Activated CD4-positive, alpha-beta T cell treated with anti-CD3 and anti-CD28 coated beads, Interleukin-2, amount 10 ng/mL, durations not matched to agents 7 days and 5 days (primary cell): ENCODE measurements around the gene MYLK4. TPM values are rescaled to one million over a fixed set of nuclear protein-coding genes. Genes with fewer than 3 reads are reported as not detected.

ENCODE experiments used
- CTCF ChIA-PET: fragments of 350-600 bp; sonication (Branson Sonifier 250); formaldehyde crosslinking; loops from one replicate; lab custom pipeline; 2021; ENCODE audit warnings: antibody characterized with exemption; lab: Charles Lee
- POLR2A ChIA-PET: fragments of 350-600 bp; sonication (Branson Sonifier 250); formaldehyde crosslinking; loops from one replicate; lab custom pipeline; 2021; ENCODE audit warnings: antibody characterized with exemption; lab: Charles Lee
- DNase-seq: peaks from one replicate; pipeline ENCODE4 v3.0.0-alpha.2; 2020
- H3K27ac Mint-ChIP-seq: one replicate; pipeline ENCODE4 v1.8.0; 2021; ENCODE audit warnings: mild to moderate bottlenecking, moderate library complexity, mixed read lengths
- H3K27me3 Mint-ChIP-seq: one replicate; pipeline ENCODE4 v1.8.0; 2021; ENCODE audit warnings: mixed read lengths
- H3K36me3 Mint-ChIP-seq: one replicate; pipeline ENCODE4 v1.8.0; 2021; ENCODE audit warnings: low read depth, mixed read lengths
- H3K4me1 Mint-ChIP-seq: one replicate; pipeline ENCODE4 v1.8.0; 2021; ENCODE audit warnings: mixed read lengths
- H3K4me3 Mint-ChIP-seq: one replicate; pipeline ENCODE4 v1.8.0; 2021; ENCODE audit warnings: mild to moderate bottlenecking, moderate library complexity, mixed read lengths
- H3K9me3 Mint-ChIP-seq: one replicate; pipeline ENCODE4 v1.8.0; 2021; ENCODE audit warnings: mixed read lengths
- total RNA-seq, 2 experiments: library from RNA; stranded (reverse); gene quantifications; one replicate each; pipeline ENCODE4 v1.2.3, GENCODE V29; 2021

Gene MYLK4
- total RNA-seq, 2 experiments from 2014 or later: 0.62 to 0.69 TPM

GRCh38 chr6:2669067-2669700, 81.5 kb downstream of the MYLK4 start:
- Mint-ChIP-seq H3K27ac (no peak overlapping the region), H3K9me3 (no peaks in the 10 kb centered on the region), H3K27me3 (no peaks in the 10 kb centered on the region), H3K4me1 (no peaks in the 10 kb centered on the region), H3K4me3 (no peak overlapping the region), H3K36me3 (no peaks in the 10 kb centered on the region)
- ChIA-PET POLR2A (no interaction called here), CTCF (no interaction called here)
- DNase-seq: no peak

DNA sequence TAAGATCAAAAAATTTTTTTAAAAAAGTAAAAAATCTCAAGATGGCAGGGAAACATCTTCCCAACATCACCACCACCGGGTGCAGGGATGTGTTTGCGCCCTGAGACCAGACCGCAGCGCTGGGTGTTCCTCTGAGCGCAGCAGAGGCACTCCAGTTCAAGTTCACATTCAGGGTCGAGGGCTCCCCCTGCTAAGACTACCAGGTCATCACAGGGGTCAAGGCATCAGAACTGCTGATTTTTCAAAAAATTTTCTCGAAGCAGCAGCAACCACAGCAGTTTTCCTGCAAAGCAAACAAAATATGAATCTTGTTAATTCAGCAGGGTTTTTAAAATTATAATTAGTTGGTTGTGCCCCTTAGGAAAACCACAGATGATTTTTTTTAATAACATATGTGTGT, 83.1 kb downstream of the MYLK4 start:
- Mint-ChIP-seq H3K27me3 (no peaks in the 10 kb centered on the region), H3K4me1 (no peaks in the 10 kb centered on the region), H3K27ac (no peak overlapping the region), H3K9me3 (peaks cover 3% of the 10 kb centered on the region), H3K36me3 (no peaks in the 10 kb centered on the region), H3K4me3 (no peak overlapping the region)
- DNase-seq: no peak
- CTCF ChIA-PET: no interaction called here
- POLR2A ChIA-PET: no interaction called here

GRCh38 chr6:2666906-2667575, 83.7 kb downstream of the MYLK4 start:
- Mint-ChIP-seq H3K36me3 (no peaks in the 10 kb centered on the region), H3K4me1 (no peaks in the 10 kb centered on the region), H3K4me3 (no peak overlapping the region), H3K27me3 (no peaks in the 10 kb centered on the region), H3K27ac (no peak overlapping the region), H3K9me3 (peaks cover 3% of the 10 kb centered on the region)
- DNase-seq: no peak
- ChIA-PET CTCF (interaction anchor here (0.8 to 1.3 kb wide), 2 partner anchors 25 to 33 kb away, joined by 4 to 5 read pairs; no protein-coding TSS in a partner anchor), POLR2A (no interaction called here)

DNA sequence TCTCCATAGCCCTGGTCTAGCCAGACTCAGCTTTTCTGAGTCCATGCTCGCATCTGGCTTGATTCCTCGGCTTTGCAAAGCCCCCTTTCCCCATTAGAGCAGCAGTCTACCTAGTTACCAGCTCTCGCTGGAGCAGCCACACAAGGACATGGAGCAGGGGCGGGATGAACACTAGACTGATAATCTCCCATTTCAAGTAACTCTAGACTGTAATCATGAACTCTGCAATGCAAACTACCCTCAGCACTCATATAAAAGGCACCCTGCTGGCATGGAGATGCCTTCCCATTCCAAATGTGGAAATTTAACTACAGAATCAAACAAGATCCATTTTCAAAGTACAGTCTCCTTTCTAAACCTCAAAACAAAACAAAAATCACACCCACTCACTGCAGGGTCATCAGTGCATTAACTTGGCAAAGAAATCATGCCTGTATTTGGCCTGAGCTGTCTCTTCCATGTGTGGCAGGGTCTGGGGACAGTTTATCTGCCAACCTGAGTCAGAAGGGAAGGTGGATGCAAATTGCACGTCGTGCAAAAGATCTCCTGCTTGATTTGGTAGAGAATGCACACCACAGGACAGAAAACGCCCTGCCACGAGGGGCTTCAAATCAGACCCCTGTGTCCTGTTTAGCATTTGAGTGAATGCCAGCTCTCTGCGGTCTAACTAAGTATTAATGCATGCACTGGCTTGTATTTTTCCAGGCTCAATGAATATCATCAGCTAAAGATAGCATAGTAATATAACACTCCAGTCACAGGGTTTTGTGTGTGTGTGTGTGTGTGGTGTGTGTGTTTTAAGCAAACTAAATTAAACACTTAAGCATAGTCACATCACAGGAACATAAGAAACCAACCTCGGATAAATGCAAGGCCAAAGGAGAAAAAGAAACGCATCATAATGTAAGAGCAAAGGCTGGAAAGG, 85.3 kb downstream of the MYLK4 start:
- ChIA-PET CTCF (interaction anchor here (1.3 kb wide), 1 partner anchor 31 kb away, joined by 5 read pairs; no protein-coding TSS in a partner anchor), POLR2A (no interaction called here)
- Mint-ChIP-seq H3K4me1 (no peaks in the 10 kb centered on the region), H3K27me3 (no peaks in the 10 kb centered on the region), H3K4me3 (no peak overlapping the region), H3K9me3 (peaks cover 7% of the 10 kb centered on the region), H3K27ac (no peak overlapping the region), H3K36me3 (no peaks in the 10 kb centered on the region)
- no peak for DNase-seq

- H3K9me3 Mint-ChIP-seq: peaks cover 7% of the 10 kb centered on the region
- H3K27me3 Mint-ChIP-seq: no peaks in the 10 kb centered on the region
- H3K4me1 Mint-ChIP-seq: no peaks in the 10 kb centered on the region
- H3K36me3 Mint-ChIP-seq: no peaks in the 10 kb centered on the region
- CTCF ChIA-PET: no interaction called here
- POLR2A ChIA-PET: no interaction called here
- DNase-seq: no peak
- H3K4me3 Mint-ChIP-seq: no peak overlapping the region
- no peak overlapping the region for H3K27ac Mint-ChIP-seq
These were observed 87.6 kb downstream of the MYLK4 start for GRCh38 chr6:2663123-2663522.

DNA sequence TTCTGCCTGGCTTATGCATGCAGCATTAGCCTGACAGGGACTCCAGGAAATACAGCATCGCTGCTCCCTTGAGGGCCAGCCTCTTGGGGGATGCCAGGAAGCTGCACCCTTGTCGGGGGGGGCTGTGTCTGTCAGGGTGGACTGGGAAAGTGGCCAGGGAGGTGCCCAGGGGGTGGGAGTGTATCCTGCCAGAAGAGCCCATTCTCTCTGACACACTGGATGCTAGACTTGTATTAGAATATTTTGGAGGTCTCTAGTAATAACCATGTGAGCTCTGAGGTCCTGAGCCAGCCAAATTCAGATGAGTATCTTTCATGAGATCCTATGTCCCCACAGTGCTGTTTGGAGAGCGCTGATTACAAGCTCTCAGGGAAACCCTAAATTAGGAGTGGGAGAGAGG, 89.1 kb downstream of the MYLK4 start:
- CTCF ChIA-PET: no interaction called here
- no peaks in the 10 kb centered on the region for H3K4me1 Mint-ChIP-seq
- no peak overlapping the region for H3K4me3 Mint-ChIP-seq
- peaks cover 7% of the 10 kb centered on the region for H3K9me3 Mint-ChIP-seq
- H3K27me3 Mint-ChIP-seq: peaks cover 2% of the 10 kb centered on the region
- no peak for DNase-seq
- H3K27ac Mint-ChIP-seq: no peak overlapping the region
- no peaks in the 10 kb centered on the region for H3K36me3 Mint-ChIP-seq
- POLR2A ChIA-PET: no interaction called here

DNA sequence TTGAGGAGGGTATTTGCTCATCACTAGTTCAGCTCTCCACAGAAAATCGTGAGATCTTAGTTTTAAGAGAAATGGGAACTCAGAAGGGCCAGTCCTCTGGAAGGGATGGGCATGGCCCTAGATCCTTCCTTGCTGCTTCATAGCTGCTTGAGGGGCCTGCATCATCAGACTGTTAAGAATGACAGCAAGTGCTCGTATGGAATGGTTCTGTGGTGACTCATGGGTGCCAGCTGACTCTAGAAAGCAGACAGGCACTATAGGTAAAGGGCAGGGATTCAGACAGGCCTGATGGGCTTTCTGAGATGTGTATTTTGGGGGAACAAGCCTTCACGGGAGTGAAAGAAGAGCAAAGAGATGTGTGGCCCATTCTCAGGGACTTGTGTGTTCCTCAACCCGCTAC, 90.8 kb downstream of the MYLK4 start:
- Mint-ChIP-seq H3K27me3 (peaks cover 8% of the 10 kb centered on the region), H3K4me1 (no peaks in the 10 kb centered on the region), H3K4me3 (no peak overlapping the region), H3K36me3 (no peaks in the 10 kb centered on the region), H3K27ac (no peak overlapping the region), H3K9me3 (peaks cover 7% of the 10 kb centered on the region)
- ChIA-PET POLR2A (no interaction called here), CTCF (interaction anchor here (0.9 to 1.3 kb wide), 2 partner anchors 14 to 25 kb away, joined by 3 read pairs; no protein-coding TSS in a partner anchor)
- no peak for DNase-seq

DNA sequence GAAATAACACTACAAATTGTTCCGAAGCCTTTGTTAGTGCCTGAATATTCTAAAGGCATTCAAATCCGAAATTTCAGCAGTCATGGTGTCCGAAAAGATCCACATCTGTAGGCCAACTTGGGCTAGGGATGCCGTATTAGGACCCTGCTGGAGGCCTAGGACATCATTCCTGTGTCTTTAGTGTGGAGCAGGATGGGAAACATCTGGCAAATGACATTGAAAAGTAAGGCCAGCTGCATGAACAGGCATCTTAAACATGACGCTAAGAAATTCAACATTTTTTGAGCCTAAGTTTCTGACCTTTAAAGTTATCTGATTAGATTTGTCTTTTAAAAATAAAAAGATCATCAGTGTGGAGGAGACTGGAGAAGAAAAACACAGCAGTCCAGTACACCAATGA, 91.3 kb downstream of the MYLK4 start:
- DNase-seq: no peak
- Mint-ChIP-seq H3K4me3 (no peak overlapping the region), H3K36me3 (no peaks in the 10 kb centered on the region), H3K4me1 (no peaks in the 10 kb centered on the region), H3K9me3 (peaks cover 7% of the 10 kb centered on the region), H3K27ac (no peak overlapping the region), H3K27me3 (peaks cover 8% of the 10 kb centered on the region)
- POLR2A ChIA-PET: no interaction called here
- CTCF ChIA-PET: interaction anchor here (0.9 kb wide), 1 partner anchor 25 kb away, joined by 3 read pairs; no protein-coding TSS in a partner anchor

DNA sequence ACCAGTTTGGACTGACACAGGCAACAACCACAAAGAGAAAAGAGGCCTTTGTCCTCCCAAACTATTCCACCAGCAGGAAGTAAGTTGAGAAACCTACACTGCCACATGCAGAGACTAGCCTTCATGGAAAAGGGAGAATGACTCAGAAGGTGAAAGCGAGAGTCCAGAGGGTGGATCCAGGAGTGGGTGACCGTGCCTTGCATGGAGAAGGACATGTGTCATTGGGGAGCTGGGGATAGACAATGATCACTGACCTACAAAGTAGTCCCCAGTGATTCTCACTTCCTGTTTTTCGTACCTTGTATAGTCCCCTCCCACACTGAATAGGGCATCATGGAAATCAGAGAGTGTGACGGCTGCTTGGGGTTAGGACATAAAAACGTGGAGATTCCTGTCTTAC, 91.9 kb downstream of the MYLK4 start:
- Mint-ChIP-seq H3K9me3 (peaks cover 7% of the 10 kb centered on the region), H3K27ac (no peak overlapping the region), H3K4me1 (no peaks in the 10 kb centered on the region), H3K27me3 (peaks cover 8% of the 10 kb centered on the region), H3K36me3 (no peaks in the 10 kb centered on the region), H3K4me3 (no peak overlapping the region)
- DNase-seq: no peak
- CTCF ChIA-PET: no interaction called here
- POLR2A ChIA-PET: no interaction called here

GRCh38 chr6:2656460-2657079, 94.2 kb downstream of the MYLK4 start:
- H3K36me3 Mint-ChIP-seq: no peaks in the 10 kb centered on the region
- H3K9me3 Mint-ChIP-seq: no peaks in the 10 kb centered on the region
- H3K27ac Mint-ChIP-seq: no peak overlapping the region
- POLR2A ChIA-PET: no interaction called here
- no peak for DNase-seq
- CTCF ChIA-PET: no interaction called here
- H3K27me3 Mint-ChIP-seq: peaks cover 20% of the 10 kb centered on the region
- H3K4me1 Mint-ChIP-seq: no peaks in the 10 kb centered on the region
- H3K4me3 Mint-ChIP-seq: no peak overlapping the region

GRCh38 chr6:2655844-2656433, 94.8 kb downstream of the MYLK4 start:
- H3K4me1 Mint-ChIP-seq: no peaks in the 10 kb centered on the region
- no peaks in the 10 kb centered on the region for H3K36me3 Mint-ChIP-seq
- H3K27ac Mint-ChIP-seq: no peak overlapping the region
- no peak overlapping the region for H3K4me3 Mint-ChIP-seq
- ChIA-PET CTCF (no interaction called here), POLR2A (no interaction called here)
- H3K27me3 Mint-ChIP-seq: peaks cover 20% of the 10 kb centered on the region
- no peaks in the 10 kb centered on the region for H3K9me3 Mint-ChIP-seq
- DNase-seq: no peak

- Mint-ChIP-seq H3K9me3 (no peaks in the 10 kb centered on the region), H3K27ac (no peak overlapping the region), H3K27me3 (peaks cover 34% of the 10 kb centered on the region), H3K36me3 (no peaks in the 10 kb centered on the region), H3K4me1 (no peaks in the 10 kb centered on the region), H3K4me3 (no peak overlapping the region)
- POLR2A ChIA-PET: interaction anchor here (0.6 kb wide), 1 partner anchor 138 kb away, joined by 4 read pairs; no protein-coding TSS in a partner anchor
- no peak for DNase-seq
- CTCF ChIA-PET: no interaction called here
These were observed 97.2 kb downstream of the MYLK4 start for GRCh38 chr6:2653369-2654032.
